ENCODE results near the gene STK38L. TPM values are rescaled to one million over a fixed set of nuclear protein-coding genes. Genes with fewer than 3 reads are reported as not detected.

The STK38L gene
- polyA plus RNA-seq, 2 of the 4 experiments (the other 2 are of a cell fraction), result 17.3 to 32.2 TPM

- ChIA-PET POLR2A (no interaction called here), CTCF (interaction anchor here (0.5 to 1.6 kb wide), 3 partner anchors 106 to 819 kb away, joined by 3 read pairs; no protein-coding TSS in a partner anchor)
- Histone ChIP-seq H3K4me1 (0 out of 3 replicates have a peak, but pooled peaks cover 3% of the 10 kb centered on the region), H3K9me3 (no peaks in the 10 kb centered on the region), H3K4me3 (no peak overlapping the region), H3K4me2 (no peak overlapping the region), H3K27ac (no peak overlapping the region)
- TF ChIP-seq EHF (CRISPR knock-in tag; IDR thresholded peaks at IDR 0.05) (no peak), SREBF2 (IDR thresholded peaks at IDR 0.05) (no peak), MAX (IDR thresholded peaks at IDR 0.05) (no peak), ESRRA (IDR thresholded peaks at IDR 0.05; ENCODE audit: borderline replicate concordance, low read length) (no peak)
- FAIRE-seq, result no peak
- ATAC-seq, result no peak
- 78% methylated on average over 7 of the region's 7 CpGs for WGBS (ENCODE audit: missing lambda C conversion rate)
- DNase-seq (ENCODE audit: low read depth in 1 of 2, low spot score in 1 of 2), result no peak
Measured at GRCh38 chr12:27221625-27222387, 22.3 kb upstream of the STK38L start.

GRCh38 chr12:27226407-27226929, 17.6 kb upstream of the STK38L start:
- Histone ChIP-seq H3K4me3 (no peak overlapping the region), H3K9me3 (no peaks in the 10 kb centered on the region), H3K27ac (peak overlapping the region in 1 of 2 experiments; percentile 59; a peak in 3 of 6 replicates), H3K4me2 (no peak overlapping the region), H3K4me1 (0 out of 3 replicates have a peak, but pooled peaks cover 3% of the 10 kb centered on the region)
- FAIRE-seq (no peak), ATAC-seq (no peak), DNase-seq (ENCODE audit: low read depth in 1 of 2, low spot score in 1 of 2) (no peak)
- ChIA-PET CTCF (no interaction called here), POLR2A (no interaction called here)
- WGBS (ENCODE audit: missing lambda C conversion rate), result 33% methylated on average over 5 of the region's 5 CpGs
- TF ChIP-seq TP53 (CRISPR knock-in tag; IDR thresholded peaks at IDR 0.05), result no peak
- no peak for TF ChIP-seq ATOH8 (CRISPR knock-in tag; IDR thresholded peaks at IDR 0.05; ENCODE audit: low read depth)
- TF ChIP-seq RNF2 (IDR thresholded peaks at IDR 0.05; ENCODE audit: borderline replicate concordance, low read depth), result no peak

- CTCF ChIA-PET, result interaction anchor here (1.0 kb wide), 1 partner anchor 42 kb away, joined by 3 read pairs; no protein-coding TSS in a partner anchor
Measured at GRCh38 chr12:27229367-27229766, 14.7 kb upstream of the STK38L start.

More at GRCh38 chr12:27229367-27229766, 14.7 kb upstream of the STK38L start:
- H3K27ac ChIP-seq, result no peak overlapping the region
- TF ChIP-seq HOXB13 (CRISPR knock-in tag; IDR thresholded peaks at IDR 0.05; ENCODE audit: low read depth) (no peak), REST (IDR thresholded peaks at IDR 0.05) (no peak), FOXS1 (CRISPR knock-in tag; IDR thresholded peaks at IDR 0.05) (no peak), FOSL2 (IDR thresholded peaks at IDR 0.05) (no peak), FOSL2 (CRISPR knock-in tag; IDR thresholded peaks at IDR 0.05) (no peak), SMC3 (IDR thresholded peaks at IDR 0.05) (no peak), ESRRA (IDR thresholded peaks at IDR 0.05; ENCODE audit: borderline replicate concordance, low read length) (no peak), ZSCAN20 (CRISPR knock-in tag; IDR thresholded peaks at IDR 0.05) (no peak), MAFK (IDR thresholded peaks at IDR 0.05; ENCODE audit: partially characterized antibody) (no peak), MAZ (IDR thresholded peaks at IDR 0.05; ENCODE audit: borderline replicate concordance, low read depth, low read length) (no peak), HOXB5 (CRISPR knock-in tag; IDR thresholded peaks at IDR 0.05) (no peak), BHLHE40 (IDR thresholded peaks at IDR 0.05; ENCODE audit: low read depth, low read length) (no peak), GATA3 (IDR thresholded peaks at IDR 0.05; ENCODE audit: borderline replicate concordance) (no peak), TP53 (CRISPR knock-in tag; IDR thresholded peaks at IDR 0.05) (no peak), NPAS2 (CRISPR knock-in tag; IDR thresholded peaks at IDR 0.05; ENCODE audit: borderline replicate concordance) (no peak), HOXA7 (CRISPR knock-in tag; IDR thresholded peaks at IDR 0.05) (no peak), POLR2AphosphoS2 (conservative IDR thresholded peaks at IDR 0.05; ENCODE audit: low read length) (no peak), CBX8 (IDR thresholded peaks at IDR 0.05) (no peak)
- H3K4me3 ChIP-seq, result no peak overlapping the region
- H3K9me3 ChIP-seq, result no peaks in the 10 kb centered on the region
- H3K4me1 ChIP-seq, result 0 out of 3 replicates have a peak, but pooled peaks cover 3% of the 10 kb centered on the region
- FAIRE-seq, result no peak
- no peak for DNase-seq (ENCODE audit: low read depth in 1 of 2, low spot score in 1 of 2)
- H3K4me2 ChIP-seq, result no peak overlapping the region
- 23% methylated on average over 1 of the region's 1 CpG for WGBS (ENCODE audit: missing lambda C conversion rate)
- POLR2A ChIA-PET, result no interaction called here
- no peak for ATAC-seq

Measured in A549 (cell line).